KG1 (cell line): ENCODE results near the gene SV2B.

Experiments used
- DNase-seq: peaks from one replicate; lab custom pipeline; 2025; lab: John Stamatoyannopoulos, UW

The SV2B gene

DNA sequence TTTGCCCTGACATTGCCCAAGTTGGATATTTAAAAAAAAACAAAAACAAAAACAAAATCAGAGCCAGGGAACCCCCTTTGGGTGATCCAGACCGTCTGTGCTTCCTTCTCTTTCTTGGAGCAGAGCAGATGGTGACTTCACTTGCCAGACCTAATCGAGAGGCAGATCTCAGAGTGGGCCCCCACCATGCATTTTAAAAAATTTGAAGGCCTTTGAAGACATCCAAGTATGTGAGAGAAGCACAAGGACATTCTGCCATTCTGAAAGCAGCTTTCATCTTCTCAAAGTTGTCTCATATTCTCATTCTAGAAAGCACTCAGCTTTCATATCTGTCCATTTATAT, 93.3 kb downstream of the SV2B start:
- DNase-seq: no peak

DNA sequence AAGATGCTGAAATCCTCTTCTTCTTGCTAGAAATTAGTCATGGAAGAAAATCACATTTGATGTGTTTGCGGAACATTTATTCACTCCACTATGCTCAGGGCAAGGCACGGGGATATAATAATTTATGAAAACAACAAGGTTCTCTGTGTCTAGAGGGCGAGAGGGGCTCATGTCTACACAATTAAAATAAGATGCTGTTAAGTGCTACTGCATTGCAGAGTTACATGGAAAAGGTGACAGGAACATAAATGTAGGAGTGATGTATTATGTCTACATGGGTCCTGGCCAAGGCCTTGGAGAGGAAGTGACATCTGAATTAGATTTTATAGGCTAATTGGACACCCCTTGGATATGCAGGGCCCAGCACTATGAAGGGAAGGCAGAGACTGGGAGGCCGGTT, 96.1 kb downstream of the SV2B start:
- DNase-seq: no peak

DNA sequence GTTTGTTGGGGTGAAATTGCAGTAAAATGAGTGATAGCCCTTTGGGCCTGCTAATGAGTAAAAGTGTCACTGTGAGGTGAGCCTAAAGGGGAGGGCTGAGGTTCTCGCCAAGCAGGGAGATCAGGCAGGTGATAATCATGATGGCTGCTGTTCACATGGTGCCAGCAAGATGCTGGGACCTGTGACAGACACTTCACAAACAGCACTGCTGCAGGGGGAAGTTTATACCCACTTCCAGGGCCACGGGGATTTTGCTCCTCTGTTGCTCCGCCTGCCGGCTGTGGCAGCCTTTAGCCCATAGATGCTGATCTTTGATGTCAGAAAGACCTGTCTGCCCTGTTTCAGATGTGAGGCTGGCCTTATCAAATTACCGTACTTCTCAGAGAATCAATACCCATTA, 96.7 kb downstream of the SV2B start:
- DNase-seq: no peak

DNA sequence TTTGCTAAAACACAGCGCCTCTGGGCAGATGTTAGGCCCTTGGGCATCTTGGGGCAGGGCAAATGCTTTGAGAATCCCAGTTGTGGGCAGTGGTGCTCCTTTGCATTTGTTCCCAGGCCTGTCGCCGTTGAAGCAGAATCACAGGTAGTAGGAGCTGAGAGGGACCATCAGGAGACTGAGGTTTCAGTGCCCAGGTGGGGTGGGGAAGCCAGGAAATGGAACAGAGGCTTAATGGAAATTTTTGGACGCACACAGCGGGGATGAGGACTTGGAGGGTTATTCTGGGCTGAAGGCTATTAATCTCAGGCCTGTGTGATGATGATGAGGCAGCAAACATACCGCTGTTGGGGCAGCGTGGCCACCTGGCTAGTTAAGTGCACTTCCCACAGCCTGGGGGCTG, 99.5 kb downstream of the SV2B start:
- DNase-seq: no peak

DNA sequence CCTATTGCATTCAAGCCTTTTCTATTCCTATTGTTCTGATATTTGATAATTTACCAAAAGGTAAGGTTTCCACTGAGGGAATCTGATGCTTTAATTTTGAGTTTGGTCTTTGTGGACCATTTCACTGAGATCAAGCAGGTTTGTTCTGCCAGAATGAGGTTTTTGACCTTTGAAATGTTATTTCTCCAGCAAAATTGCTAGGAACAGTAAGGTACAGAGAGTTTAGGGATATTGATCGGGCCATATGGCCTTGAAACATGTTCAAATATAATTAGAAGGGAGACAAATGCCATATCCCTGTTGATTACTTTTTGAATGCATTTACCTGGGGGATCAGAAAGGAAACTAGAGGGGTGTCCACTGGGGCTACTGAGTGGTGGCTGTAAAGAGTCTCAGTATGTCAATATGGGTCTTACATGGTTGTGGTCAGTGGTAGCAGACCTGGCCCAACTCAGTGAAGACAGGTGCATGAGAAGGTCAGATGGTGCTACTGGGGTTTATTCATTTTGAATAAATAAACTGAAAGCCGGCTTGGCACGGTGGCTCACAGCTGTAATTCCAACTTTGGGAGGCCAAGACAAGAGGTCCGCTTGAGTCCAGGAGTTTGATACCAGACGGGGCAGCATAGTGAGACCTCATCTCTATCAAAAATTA, 100.2 kb downstream of the SV2B start:
- DNase-seq: no peak

DNA sequence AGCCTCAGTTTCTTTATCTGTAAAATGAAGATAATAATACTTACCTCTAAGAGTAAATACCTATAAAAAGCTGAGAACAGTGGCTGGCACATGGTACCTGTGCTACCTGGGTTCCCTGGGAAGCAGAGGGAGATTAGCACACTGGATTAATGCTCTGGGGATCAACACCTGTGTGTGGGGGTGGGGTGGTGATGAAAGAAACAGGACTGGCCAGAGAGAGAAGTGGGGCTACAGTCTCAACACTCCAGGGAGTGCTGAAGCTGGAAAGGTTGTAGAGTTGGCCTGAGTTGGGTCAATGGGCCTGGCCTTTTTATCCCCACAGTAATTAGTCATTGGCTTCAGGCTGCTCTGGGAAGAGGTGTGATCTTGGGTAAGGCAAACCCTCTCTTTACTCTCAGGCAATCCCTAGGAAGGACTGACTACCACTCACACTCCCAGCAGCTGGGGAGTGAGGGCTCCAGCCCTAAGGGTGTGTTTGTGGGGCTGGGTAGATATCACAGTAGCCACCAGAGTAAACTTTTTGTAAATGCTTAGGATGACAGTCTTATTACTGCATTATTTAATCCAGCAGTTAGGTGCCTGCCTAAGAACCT, 102.5 kb downstream of the SV2B start:
- no peak for DNase-seq

DNA sequence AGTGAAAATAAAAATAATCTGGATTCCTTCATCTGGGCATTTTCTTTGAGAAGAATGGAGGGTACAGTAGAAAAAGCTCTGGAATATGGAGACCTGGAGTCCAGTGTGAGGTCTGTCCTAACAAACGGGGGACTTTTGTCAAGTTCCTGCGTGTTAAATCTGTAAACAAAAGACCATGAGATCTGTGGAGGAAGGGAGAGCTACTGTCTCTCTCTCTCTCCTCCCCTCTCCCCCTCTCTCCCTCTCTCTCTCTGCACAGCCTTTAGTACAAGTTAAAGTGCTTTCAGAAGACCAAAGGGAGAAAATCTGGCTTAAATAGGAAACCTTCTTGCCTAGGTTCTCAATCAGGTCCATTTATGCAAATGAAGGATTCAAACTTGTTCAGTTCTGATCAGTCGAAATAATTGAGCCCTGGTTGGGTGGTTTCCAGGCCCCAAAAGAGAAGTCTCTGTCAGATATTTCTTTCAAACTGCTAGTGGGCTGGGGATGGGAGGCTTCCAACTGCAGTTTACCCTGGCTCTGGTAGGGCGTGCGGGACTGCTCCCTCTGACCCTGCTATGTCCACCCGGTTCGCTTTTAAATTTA, 103.7 kb downstream of the SV2B start:
- no peak for DNase-seq

DNA sequence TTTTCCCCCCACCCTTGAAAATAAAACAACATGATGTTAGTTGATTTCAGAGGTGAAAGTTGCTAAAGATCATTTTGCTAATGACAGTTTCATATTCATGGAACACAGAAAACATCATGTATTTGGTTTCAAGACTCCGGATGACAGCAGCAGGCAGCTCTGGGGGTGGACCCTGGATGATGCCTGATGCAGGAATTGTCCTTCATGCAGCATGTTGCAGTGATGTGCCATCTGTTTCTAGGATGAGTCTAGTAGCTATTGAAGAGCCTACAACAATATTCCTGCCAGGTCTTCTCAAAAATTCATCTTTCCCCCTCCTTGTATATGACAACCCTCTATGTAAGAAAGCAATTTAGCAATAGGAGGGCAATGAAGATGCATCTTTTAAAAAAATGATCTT, 108.3 kb downstream of the SV2B start:
- no peak for DNase-seq

DNA sequence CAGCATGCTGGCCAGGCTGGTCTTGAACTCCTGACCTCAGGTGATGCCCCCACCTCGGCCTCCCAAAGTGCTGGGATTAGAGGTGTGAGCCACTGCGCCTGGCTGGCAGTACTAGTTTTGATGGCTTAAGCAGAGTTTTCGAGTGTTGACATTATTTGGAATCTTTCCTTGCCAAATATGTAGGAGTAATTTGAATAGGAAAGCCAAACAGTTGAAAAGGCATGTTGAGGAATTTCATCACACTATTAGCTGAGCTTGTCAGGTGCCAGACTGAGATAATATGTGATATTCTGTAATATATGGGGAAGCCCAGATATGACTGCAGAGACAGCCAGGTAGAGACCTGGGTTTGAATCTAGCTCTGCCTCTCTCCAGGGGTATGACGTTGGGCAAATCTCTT, 109.3 kb downstream of the SV2B start:
- DNase-seq: no peak

DNA sequence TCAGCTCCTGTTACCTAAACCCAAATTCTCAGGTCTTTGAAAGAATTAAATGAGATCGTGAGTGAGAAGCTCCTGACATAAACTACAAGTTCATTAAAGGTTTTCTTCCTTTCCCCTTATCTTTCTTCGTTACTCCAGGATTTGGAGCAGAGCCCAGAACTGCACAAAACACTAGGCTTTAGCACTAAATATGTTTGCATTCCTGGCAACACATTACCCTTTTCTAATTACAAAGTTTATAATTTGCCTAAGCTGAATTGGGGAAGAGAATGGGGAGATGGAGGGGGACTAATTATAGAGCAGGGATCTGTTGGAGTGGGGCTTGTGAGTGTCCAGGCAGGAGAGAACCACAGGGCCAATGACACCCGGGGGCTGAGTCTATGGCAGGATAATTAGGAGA, 109.7 kb downstream of the SV2B start:
- DNase-seq: no peak

DNA sequence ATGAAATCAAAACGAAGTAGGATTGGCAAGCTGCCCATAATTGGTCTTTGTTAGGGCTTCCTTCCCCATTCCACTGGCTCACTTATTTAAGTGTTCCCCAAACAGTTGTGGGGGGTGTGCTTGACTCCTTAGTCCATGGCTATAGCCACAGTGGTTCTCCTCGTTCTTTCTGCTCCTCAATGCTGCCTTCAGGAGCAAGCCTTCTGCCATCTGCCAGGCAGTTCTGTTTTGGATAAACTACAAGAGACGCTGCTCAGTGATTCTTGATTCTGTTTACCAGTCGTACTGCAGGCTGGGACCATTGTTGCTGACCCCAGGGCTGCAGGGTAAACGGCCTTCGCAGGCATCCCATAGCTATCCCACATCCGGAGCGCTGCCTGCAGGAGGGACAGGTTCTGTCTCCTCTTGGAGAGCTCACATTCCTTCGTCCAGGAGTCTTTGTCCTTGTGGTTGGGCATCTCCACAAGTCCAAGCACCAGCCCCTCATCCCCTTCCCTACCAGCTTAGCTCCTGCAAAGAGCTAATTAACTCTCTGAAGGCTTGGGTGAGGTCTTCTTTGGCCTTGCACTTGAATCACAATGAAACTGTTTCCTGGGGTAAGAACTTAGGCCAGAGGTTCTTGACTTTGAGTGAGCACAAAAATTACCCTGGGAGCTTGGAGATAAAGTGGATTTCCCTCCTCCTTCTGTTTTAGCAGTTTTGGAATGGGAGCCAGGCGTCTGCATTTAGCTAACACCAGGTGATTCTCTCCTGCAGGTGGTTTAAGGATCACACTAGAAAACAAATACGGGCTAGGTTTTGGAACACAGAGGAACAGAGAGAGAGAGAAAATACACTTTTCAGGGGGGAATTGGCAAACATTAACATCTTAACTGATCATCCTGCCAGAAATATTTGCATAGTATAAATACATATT, 114.9 kb downstream of the SV2B start:
- no peak for DNase-seq

DNA sequence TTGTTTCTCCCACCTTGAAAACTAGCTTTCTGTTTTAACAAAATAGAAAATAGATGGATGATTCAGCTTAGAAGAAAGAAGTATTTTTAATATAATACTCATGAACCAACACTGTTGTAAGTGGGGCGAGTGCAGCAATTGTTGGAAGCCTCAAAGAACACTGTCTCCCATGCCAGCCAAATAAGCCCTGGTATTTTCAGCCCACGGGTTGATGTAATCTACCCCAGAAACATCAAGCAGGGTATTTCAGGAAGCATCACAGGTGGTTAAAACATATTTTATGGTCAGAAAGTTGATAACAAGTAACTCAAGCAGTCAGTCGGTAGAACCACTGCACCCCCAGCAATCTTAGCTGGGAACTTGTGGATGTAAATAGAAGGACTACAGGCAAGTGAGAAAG, 115.9 kb downstream of the SV2B start:
- no peak for DNase-seq

DNA sequence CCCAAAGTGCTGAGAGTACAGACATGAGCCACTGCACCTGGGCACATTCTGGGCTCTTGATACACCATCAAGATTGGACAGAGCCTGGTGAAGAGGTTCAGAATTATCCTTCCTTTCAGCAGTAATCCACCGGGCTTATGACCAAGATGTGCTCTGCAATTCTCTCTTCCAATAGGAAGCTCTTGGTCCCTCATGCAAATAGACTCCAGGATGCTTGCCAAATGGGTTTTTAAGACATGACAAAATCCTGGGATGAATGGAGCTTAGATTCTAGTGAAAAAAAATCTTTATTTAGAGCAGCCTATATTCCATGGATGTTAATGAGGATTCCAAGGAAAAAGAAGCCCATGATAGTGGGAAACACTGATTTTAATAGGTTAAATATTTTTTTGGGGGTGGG, 119.1 kb downstream of the SV2B start:
- DNase-seq: no peak

DNA sequence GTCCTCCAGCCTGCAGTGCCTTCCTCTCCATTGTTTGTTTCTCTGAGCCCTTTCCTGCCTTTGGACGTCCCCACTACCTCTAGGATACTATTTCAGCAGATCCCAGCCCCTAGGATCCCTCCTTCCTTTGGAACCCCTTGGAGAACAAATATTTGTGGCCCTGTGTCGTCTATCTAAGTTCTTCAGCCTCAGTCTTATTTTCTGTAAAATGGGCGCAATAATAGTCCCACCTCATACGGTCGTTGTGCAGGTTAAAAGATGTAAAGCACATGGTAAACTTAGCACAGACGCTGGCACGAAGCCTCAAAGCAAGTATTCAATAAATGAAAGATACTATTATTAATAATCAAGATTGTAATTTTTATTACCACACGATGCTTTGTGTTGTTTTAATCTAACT, 122.0 kb downstream of the SV2B start:
- DNase-seq: no peak

DNA sequence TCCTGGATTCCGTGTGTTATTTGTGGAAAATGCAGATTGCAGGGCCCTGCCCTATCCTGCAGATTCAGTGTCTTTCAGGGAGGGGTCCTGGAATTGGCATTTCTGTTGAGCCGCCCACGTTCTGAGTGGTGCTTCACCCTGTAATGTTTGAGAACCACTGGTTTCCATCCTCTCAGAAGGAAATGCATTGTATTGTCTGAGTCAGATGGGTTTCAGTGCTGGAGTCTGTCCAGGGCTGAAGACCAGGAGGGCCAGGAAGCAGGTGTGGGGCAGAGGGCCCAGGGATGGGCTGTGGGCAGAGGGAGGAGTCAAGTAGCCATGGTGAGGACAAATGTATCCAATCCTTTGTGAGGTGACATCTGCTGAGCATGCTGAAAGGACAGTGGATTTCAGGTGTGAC, 123.8 kb downstream of the SV2B start:
- no peak for DNase-seq

DNA sequence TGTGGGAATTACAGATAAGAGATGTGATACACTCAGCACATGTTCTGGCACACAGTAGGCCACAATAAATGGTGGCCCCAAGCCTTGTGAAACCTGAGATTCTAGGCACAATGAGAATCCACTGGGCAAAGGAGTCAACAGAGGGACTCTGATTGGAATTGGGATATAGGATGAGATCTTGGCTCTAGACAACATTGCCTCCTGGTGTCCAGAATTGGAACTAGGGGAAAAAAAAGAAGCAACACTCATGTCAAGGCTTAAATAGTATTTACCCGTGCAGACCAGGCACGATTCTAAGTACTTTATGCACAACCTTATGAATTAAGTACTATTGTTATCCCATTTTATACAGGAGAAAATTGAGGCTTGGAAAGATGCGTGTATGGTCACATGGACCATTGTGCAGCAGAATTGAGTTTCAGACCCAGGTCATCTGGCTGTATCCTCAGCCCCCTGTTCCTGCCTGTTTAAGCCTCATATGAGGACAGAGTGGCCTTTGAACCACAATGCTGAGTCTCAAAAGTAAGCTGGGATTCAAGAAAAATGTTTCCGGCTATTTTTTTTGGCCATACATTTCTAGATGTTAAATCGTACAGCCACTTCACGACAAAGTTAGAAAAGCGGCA, 124.8 kb downstream of the SV2B start:
- no peak for DNase-seq

DNA sequence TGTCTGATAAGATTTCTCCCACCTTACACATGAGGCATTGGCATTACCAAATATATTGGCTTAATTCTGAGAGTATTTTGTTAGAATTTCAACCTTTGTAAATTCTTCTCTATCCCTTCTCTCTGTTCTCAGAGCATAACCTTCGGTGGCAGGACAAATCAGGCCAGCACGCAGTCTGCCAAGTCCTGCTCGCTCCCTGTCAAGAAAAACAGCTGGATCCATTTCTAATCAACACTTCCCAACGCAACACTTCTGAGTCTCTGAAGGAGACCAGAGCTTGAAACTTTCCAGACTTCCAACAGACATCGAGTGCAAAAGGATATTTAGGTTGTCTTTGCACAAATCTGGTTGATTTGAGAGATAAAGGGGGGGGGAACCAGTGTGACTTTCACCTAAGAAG, 125.7 kb downstream of the SV2B start:
- no peak for DNase-seq

DNA sequence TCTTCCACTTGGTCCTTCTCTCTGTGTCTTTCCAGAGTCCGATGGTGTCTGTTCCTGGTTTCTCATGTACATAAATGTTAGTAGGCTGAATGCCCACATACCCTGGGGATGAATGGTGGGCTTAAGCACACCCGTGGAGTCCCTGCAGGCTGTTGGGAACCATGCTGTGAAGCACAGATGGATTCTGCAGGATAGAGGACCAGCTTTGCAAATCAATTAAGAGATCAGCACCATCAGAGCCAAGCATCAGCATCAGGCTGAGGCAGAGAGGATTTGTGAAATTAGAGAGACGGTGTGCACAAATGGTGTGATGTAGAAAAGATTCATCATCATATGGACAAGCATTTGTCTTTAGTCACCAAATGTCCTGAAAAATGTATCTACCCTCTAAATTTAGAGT, 127.1 kb downstream of the SV2B start:
- no peak for DNase-seq

DNA sequence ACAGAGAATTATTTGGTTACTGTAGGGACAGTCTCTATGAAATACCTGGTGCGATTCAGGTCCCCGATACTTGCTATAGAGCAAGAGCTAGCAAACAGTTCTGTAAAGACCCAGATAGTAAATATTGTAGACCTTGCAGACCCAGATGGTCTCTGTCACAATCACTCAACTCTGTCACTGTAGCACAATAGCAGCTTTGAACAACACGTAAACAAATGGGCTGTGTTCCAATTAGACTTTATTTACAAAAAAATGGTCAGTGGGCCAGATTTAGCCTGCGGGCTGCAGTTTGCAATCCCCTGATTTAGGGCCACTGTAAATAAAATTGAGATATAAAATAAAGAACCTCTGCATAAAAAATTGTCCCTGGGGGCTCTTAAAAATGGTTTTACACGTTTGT, 127.7 kb downstream of the SV2B start:
- no peak for DNase-seq

DNA sequence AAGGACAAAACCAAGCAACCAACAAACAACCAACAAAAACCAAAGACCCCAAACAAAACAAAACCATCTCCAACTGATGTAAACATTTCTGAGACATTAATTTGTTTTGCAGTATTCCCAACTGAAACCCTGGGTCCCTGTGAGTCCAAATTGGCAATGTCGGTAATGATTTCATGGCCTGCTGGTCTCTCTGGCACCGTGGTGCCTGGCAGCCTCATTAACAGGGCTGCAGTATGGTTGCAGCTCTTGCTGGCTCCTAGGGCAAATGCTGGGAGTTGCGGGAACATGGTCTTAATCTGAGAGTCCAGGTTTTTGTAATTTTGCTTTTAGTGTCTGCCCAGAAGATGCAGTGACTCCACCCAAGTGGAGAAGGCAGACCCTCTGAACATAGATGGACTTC, 128.3 kb downstream of the SV2B start:
- no peak for DNase-seq

DNA sequence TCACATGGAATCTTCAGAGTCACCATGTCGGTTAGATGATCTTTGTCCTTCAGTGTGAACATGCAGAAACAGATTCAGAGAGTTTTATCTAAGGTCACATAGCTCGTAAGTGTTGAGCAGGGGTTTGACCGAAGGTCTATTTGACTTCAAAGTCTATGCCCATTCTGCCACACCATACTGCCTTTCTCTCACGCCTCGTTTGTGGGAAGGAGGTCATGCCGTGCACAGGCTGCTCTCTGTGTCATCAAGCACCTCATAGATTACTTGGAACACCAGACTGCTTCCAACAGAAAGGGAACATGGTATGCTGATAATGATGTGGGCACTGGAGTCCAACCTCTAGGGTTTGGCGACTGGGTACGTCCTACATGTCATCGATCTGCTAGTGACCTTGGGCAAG, 128.8 kb downstream of the SV2B start:
- no peak for DNase-seq

DNA sequence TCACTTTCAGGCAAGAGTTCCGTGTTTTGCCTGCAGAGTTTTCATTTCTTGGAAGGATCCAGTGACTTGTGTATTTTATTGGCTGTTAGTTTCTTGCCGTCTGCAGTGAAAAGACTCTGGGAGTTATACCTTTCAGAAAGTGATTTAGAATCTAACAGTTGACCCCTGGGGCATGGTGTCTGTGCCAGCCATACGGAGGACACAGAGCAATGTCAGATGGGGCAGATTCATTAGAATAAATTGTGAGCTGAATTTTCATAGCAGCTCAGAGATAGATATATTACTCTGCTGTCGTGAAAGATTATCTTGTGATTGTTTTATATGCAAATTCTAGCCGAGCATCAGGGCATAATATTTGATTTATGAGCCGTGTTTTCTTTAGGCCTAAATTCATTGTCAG, 131.6 kb downstream of the SV2B start:
- DNase-seq: no peak

DNA sequence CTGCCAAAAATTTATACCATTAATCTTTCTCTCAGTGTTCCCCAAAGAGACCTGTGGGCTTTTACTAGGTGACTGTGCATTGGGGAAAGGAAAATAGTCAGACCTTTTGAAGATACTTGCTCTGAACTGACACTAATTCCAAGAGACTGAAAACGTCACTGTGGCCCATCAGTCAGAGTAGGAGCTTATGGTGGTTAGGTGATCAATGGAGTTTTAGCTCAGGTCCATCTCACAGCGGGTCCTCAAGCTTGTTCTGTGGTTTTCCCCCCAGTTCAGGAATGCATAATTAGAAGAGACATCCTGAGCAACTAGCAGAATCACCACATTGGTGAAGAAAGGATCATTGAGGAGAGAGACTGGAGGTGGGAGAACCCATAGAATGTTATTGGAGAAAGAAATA, 134.7 kb downstream of the SV2B start:
- DNase-seq: no peak
